Measurements from ENCODE around the gene ZNF831. TPM values are rescaled to one million over a fixed set of nuclear protein-coding genes. Genes with fewer than 3 reads are reported as not detected.

ZNF831 gene
- total RNA-seq, 4 donors from 2014 or later, result 0.05 to 0.07 TPM; not detected in 2

DNA sequence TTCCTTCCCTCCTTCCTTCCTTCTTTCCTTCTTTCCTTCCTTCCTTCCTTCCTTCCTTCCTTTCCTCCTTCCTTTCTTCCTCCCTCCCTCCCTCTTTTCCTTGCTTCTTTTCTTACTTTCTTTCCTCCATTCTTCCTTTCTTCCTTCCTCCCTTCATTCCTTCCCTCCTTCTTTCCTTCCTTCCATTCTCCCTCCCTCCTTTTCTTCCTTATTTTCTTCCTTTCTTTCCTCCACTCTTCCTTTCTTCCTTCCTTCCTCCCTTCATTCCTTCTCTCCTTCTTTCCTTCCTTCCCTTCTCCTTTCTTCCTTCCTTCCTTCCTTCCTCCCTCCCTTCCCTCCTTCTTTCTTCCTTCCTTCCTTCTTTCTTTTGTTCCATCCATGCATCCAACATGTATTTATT is 101.7 kb downstream of the ZNF831 start:
- no peaks in the 10 kb centered on the region for H3K36me3 ChIP-seq
- DNase-seq (no peak), ATAC-seq (no peak)
- H3K4me3 ChIP-seq, result no peak overlapping the region
- intact Hi-C loops (cut with DNase I; ENCODE audit: low total_unique reads) (no loop called here), in situ Hi-C loops (cut with MboI; ENCODE audit: low sequenced_read_pairs in 4 of 4) (no loop called here)
- no peaks in the 10 kb centered on the region for H3K4me1 ChIP-seq
- peaks cover 0 to 12% (median 5%) of the 10 kb centered on the region in 3 donors for H3K27me3 ChIP-seq
- H3K27ac ChIP-seq, result no peak overlapping the region
- TF ChIP-seq POLR2A (IDR thresholded peaks at IDR 0.05), result no peak
- TF ChIP-seq, protein P1, sequence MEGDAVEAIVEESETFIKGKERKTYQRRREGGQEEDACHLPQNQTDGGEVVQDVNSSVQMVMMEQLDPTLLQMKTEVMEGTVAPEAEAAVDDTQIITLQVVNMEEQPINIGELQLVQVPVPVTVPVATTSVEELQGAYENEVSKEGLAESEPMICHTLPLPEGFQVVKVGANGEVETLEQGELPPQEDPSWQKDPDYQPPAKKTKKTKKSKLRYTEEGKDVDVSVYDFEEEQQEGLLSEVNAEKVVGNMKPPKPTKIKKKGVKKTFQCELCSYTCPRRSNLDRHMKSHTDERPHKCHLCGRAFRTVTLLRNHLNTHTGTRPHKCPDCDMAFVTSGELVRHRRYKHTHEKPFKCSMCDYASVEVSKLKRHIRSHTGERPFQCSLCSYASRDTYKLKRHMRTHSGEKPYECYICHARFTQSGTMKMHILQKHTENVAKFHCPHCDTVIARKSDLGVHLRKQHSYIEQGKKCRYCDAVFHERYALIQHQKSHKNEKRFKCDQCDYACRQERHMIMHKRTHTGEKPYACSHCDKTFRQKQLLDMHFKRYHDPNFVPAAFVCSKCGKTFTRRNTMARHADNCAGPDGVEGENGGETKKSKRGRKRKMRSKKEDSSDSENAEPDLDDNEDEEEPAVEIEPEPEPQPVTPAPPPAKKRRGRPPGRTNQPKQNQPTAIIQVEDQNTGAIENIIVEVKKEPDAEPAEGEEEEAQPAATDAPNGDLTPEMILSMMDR (IDR thresholded peaks at IDR 0.05 in 4 of 5, conservative IDR thresholded peaks at IDR 0.05 in 1 of 5), result no peak
- H3K9me3 ChIP-seq, result no peaks in the 10 kb centered on the region

DNA sequence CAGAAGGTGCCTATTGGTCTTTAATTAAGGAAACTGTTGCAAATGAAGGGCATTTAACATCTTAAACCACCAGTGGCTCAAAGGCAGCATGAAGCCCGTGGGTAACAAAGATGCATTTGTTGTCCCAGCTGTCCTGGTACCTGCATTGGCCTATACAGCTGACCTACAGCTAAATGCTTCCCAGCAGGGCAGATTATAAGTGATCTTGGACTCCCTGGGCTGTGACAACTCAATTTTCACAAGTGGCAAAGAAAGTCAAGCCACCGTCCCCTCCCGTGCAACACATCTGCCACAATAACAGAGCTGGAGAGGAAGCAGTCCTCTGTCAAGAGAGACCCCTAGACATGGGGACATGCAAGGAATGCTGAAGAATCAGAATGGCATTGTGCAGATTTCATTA is 105.2 kb downstream of the ZNF831 start:
- in situ Hi-C loops (cut with MboI; ENCODE audit: low sequenced_read_pairs in 4 of 4), result no loop called here
- Histone ChIP-seq H3K9me3 (no peaks in the 10 kb centered on the region), H3K36me3 (no peaks in the 10 kb centered on the region), H3K27ac (no peak overlapping the region), H3K27me3 (peaks cover 4 to 8% (median 5%) of the 10 kb centered on the region in 3 donors), H3K4me1 (no peaks in the 10 kb centered on the region), H3K4me3 (no peak overlapping the region)
- no peak for TF ChIP-seq POLR2A (IDR thresholded peaks at IDR 0.05)
- TF ChIP-seq, protein P1 (IDR thresholded peaks at IDR 0.05 in 4 of 5, conservative IDR thresholded peaks at IDR 0.05 in 1 of 5), result no peak
- ATAC-seq, result no peak
- no peak for DNase-seq
- intact Hi-C loops (cut with DNase I; ENCODE audit: low total_unique reads), result no loop called here

DNA sequence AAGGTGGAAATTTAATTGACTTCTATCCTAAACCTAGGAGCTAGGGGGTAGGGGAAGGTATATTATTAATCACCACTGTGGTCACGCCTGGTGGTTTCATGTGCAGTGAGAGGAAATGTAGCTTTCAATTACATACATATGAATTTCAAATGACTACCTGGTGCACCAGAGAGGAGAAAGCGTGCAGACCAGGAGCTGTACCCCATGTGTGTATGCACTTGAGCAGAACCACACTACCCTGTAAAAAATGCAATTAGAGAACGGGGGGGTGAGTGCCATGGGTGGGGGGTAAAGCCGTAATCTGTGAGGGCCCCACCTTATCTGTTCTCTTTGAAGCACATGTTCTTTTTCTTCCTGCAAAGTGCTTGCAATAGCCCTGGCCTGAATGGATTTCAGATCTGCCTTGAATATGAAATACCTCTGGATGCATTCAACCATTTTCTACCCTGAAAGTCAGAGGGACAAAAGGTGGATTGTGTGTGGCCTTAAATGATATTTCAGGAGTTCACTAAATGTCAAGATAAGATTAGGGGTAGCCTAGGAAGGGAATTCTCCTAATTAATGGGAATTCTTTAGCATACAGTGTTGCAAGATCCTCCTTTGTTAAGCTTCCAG is 105.9 kb downstream of the ZNF831 start:
- H3K27me3 ChIP-seq, result peaks cover 4 to 8% (median 5%) of the 10 kb centered on the region in 3 donors
- no peaks in the 10 kb centered on the region for H3K9me3 ChIP-seq
- ATAC-seq (no peak), DNase-seq (no peak)
- intact Hi-C loops (cut with DNase I; ENCODE audit: low total_unique reads) (no loop called here), in situ Hi-C loops (cut with MboI; ENCODE audit: low sequenced_read_pairs in 4 of 4) (no loop called here)
- TF ChIP-seq POLR2A (IDR thresholded peaks at IDR 0.05), result no peak
- TF ChIP-seq, protein P1 (IDR thresholded peaks at IDR 0.05 in 4 of 5, conservative IDR thresholded peaks at IDR 0.05 in 1 of 5), result no peak
- no peaks in the 10 kb centered on the region for H3K36me3 ChIP-seq
- no peak overlapping the region for H3K4me3 ChIP-seq
- H3K27ac ChIP-seq, result no peak overlapping the region
- H3K4me1 ChIP-seq, result no peaks in the 10 kb centered on the region

DNA sequence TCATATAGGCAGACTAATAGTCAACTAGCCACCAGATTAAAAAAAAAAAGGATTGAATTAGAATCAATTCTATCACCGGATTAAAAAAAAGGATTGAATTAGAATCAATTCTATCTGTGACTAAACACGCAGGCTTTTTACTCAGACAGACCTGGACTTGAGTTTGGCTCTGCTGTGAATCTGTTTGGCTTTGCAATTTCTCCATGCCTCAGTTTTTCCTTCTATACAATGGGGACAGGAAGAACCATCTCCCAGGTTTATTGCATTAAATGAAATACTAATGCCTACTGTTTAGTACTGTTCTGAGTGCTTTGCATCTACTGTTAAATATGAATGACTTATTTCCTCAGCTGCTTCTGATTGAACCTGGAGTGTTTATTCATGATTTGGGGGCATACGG is 106.8 kb downstream of the ZNF831 start:
- peaks cover 4 to 7% (median 5%) of the 10 kb centered on the region in 3 donors for H3K27me3 ChIP-seq
- no peak overlapping the region for H3K27ac ChIP-seq
- TF ChIP-seq POLR2A (IDR thresholded peaks at IDR 0.05), result no peak
- TF ChIP-seq, protein P1 (IDR thresholded peaks at IDR 0.05 in 4 of 5, conservative IDR thresholded peaks at IDR 0.05 in 1 of 5), result no peak
- no peaks in the 10 kb centered on the region for H3K36me3 ChIP-seq
- H3K9me3 ChIP-seq, result no peaks in the 10 kb centered on the region
- intact Hi-C loops (cut with DNase I; ENCODE audit: low total_unique reads), result no loop called here
- no peak overlapping the region for H3K4me3 ChIP-seq
- ATAC-seq (no peak), DNase-seq (no peak)
- in situ Hi-C loops (cut with MboI; ENCODE audit: low sequenced_read_pairs in 4 of 4), result no loop called here
- no peaks in the 10 kb centered on the region for H3K4me1 ChIP-seq
